ENCODE data around the gene HMGB1.
"Not testable (repeated sequence)": the region's sequence is repeated elsewhere in the genome, so short reads cannot be mapped to it uniquely, and the experiment has no call there.

The HMGB1 gene

GRCh38 chr13:30443957-30444404 is 21.8 kb downstream of the HMGB1 start:
- H3K27ac ChIP-seq = no peak overlapping the region
- H3K4me3 ChIP-seq = no peak overlapping the region
- no peak for TF ChIP-seq CTCF (IDR thresholded peaks at IDR 0.05)
- no peak for DNase-seq (ENCODE audit: low spot score)

DNA sequence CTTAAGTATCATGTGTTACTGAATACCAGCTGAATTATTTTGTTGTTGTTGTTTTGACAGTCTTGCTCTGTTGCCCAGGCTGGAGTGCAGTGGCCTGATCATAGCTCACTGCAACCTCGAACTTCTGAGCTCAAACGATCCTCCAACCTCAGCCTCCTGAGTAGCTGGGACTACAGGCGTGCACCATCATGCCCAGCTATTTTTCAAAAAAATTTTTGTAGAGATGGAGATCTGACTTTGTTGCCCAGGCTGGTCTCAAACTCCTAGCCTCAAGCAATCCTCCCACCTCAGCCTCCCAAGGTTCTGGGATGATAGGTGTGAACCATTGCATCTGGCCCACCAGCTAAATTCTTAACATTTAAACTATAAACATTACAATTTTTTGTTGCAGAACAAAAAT is 22.2 kb downstream of the HMGB1 start:
- not testable (repeated sequence) for DNase-seq (ENCODE audit: low spot score); H3K27ac ChIP-seq; H3K4me3 ChIP-seq

GRCh38 chr13:30442926-30443325 is 22.8 kb downstream of the HMGB1 start:
- no peak overlapping the region for H3K4me3 ChIP-seq
- no peak for TF ChIP-seq CTCF (IDR thresholded peaks at IDR 0.05)
- DNase-seq (ENCODE audit: low spot score) = no peak
- no peak overlapping the region for H3K27ac ChIP-seq

DNA sequence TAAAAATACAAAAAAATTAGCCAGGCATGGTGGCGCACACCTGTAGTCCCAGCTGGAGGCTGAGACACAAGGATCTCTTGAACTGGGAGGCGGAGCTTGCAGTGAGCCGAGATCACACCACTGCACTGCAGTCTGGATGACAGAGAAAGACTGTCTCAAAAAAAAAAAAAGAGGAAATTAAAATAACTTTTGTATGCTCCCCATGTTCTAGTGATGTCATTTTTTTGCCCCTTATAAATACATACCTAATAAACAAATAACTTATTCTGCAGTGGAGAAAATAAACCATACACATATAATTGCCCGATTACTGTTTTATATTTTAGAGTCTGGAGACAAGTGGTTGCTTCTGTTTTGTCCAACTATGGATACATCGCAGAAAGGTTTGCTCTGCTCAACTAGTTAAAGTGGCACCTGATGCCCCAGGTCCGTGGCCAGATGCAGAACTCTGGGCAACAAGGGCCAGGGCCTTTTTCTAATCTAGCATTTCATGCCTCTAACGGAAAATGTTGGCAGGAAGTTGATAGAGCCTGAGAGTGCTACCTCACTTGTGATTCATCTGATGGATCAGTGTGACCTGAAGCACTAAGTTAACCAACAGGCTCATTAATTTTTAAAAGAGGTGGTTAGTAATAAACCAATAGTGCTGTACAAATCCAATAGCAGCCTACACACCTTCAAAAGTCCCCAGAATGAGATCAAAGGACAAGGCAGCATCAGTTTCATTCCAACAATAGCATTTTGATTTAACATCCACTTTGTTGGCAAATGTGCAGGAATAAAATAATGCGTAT is 24.6 kb downstream of the HMGB1 start:
- H3K27ac ChIP-seq = no peak overlapping the region
- no peak for DNase-seq (ENCODE audit: low spot score)
- TF ChIP-seq CTCF (IDR thresholded peaks at IDR 0.05) = no peak

GRCh38 chr13:30438286-30438685 is 27.4 kb downstream of the HMGB1 start:
- Histone ChIP-seq H3K27ac (no peak overlapping the region), H3K4me3 (no peak overlapping the region)
- DNase-seq (ENCODE audit: low spot score) = no peak
- TF ChIP-seq CTCF (IDR thresholded peaks at IDR 0.05) = no peak

More for the DNA sequence above, 24.6 kb downstream of the HMGB1 start:
- H3K4me3 ChIP-seq = no peak overlapping the region

GRCh38 chr13:30437177-30437576 is 28.6 kb downstream of the HMGB1 start:
- DNase-seq (ENCODE audit: low spot score) = no peak
- Histone ChIP-seq H3K4me3 (no peak overlapping the region), H3K27ac (no peak overlapping the region)
- TF ChIP-seq CTCF (IDR thresholded peaks at IDR 0.05) = no peak

DNA sequence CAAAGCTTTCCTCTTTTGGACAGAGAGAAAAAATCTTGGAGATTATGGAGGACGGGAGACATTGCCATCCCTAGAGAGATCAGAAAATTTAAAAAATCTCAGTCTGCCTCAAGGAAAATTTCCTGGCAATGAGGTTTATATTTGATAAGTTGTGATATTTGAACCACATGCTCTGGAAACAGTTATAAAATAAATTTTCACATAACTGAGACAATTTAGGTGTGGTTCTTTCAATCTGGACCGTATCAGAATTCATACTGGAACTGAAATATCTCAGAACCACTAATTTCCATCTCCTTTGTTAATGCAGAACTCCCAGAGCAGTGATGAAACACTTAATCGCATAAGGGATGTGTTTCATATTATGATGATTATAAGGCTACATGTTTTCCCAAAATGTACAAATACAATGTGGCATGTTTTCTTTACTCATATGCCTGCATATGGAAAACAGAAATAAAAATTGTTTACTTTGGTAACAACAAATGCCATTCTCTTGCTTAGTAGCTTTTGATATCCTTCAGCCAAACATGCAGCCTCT is 29.8 kb downstream of the HMGB1 start:
- no peak for DNase-seq (ENCODE audit: low spot score)
- TF ChIP-seq CTCF (IDR thresholded peaks at IDR 0.05) = no peak
- no peak overlapping the region for H3K4me3 ChIP-seq
- H3K27ac ChIP-seq = no peak overlapping the region
